ENCODE data around the gene ZNF410. TPM values are rescaled to one million over a fixed set of nuclear protein-coding genes. Genes with fewer than 3 reads are reported as not detected.

ZNF410 gene
- total RNA-seq, 1 experiment from 2014 or later: 46.8 TPM

DNA sequence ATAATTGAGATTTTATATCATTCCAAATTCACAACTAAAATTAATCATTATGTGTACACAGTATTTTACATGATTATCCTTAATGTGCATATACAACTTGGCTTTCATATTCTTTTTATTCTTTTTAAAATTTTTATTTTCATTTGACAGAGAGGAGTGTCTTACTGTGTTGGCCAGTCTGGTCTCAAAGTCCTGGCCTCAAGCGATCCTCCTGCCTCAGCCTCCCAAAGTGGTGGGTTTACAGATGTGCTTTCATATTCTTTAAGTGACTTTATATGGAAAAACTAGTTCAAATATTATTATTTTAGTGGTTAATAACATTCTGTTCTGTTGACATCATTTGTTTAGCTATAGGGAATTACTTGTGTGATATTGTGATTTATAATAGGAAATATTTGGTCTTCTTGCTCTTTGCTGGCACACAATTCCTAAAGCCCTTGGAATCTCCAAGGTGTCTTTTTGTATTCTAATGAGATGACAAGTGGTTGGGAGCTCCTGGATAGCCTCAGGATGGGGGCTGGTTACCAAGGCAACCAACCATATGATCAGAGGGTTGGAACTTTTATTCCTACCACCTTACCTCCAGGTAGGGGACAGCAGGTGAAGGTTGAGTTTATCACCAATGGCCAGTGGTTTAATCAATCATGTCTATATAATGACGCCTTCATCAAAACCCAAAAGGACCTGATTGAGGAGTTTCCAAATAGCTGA, 16.0 kb upstream of the ZNF410 start:
- Histone ChIP-seq H3F3A (ENCODE audit: low read length, unreplicated experiment) (no peaks in the 10 kb centered on the region), H4K20me1 (ENCODE audit: low read length) (no peaks in the 10 kb centered on the region), H3K27me3 (ENCODE audit: low read length) (no peaks in the 10 kb centered on the region), H2AFZ (ENCODE audit: low read length) (no peak overlapping the region), H3K36me3 (ENCODE audit: low read depth, low read length) (no peaks in the 10 kb centered on the region), H3K27ac (ENCODE audit: low read length) (no peak overlapping the region), H3K9me2 (replicated peaks; ENCODE audit: low read length) (no peaks in the 10 kb centered on the region), H3K9me3 (ENCODE audit: low read length) (no peaks in the 10 kb centered on the region), H3K4me1 (ENCODE audit: insufficient read depth, low read length) (peaks cover 13% of the 10 kb centered on the region; the same call in 1 of the 2 replicates), H3K4me2 (ENCODE audit: low read length) (no peak overlapping the region), H3K9ac (ENCODE audit: low read length) (no peak overlapping the region), H3K79me2 (ENCODE audit: low read length) (no peaks in the 10 kb centered on the region), H3K4me3 (ENCODE audit: low read length) (no peak overlapping the region)
- DNase-seq (no peak), ATAC-seq (no peak)
- ChIA-PET POLR2A (ENCODE audit: unreplicated experiment) (no interaction called here), CTCF (no interaction called here)
- no peak for TF ChIP-seq EZH2phosphoT487 (IDR thresholded peaks at IDR 0.05; ENCODE audit: borderline replicate concordance, low read length)
- TF ChIP-seq CTCF (conservative IDR thresholded peaks at IDR 0.05; ENCODE audit: low read depth, low read length): no peak
- no peak for TF ChIP-seq EZH2 (IDR thresholded peaks at IDR 0.05; ENCODE audit: low read length, unreplicated experiment)
- intact Hi-C loops (cut with micrococcal nuclease): no loop called here
- BruUV-seq (replicated peaks): no TSS peak

- BruUV-seq (replicated peaks): no TSS peak
- peaks cover 13% of the 10 kb centered on the region; the same call in 1 of the 2 replicates for H3K4me1 ChIP-seq (ENCODE audit: insufficient read depth, low read length)
- H3K27me3 ChIP-seq (ENCODE audit: low read length): no peaks in the 10 kb centered on the region
- H3K27ac ChIP-seq (ENCODE audit: low read length): peak overlapping the region; percentile 29; the same call in 1 of the 2 replicates
- H3K4me3 ChIP-seq (ENCODE audit: low read length): no peak overlapping the region
- no peaks in the 10 kb centered on the region for H3K79me2 ChIP-seq (ENCODE audit: low read length)
- no peak overlapping the region for H2AFZ ChIP-seq (ENCODE audit: low read length)
- ATAC-seq (peak; percentile 98), DNase-seq (peak; percentile 45)
- H3K9me3 ChIP-seq (ENCODE audit: low read length): no peaks in the 10 kb centered on the region
- TF ChIP-seq CTCF (conservative IDR thresholded peaks at IDR 0.05; ENCODE audit: low read depth, low read length): no peak
- no peak for TF ChIP-seq EZH2phosphoT487 (IDR thresholded peaks at IDR 0.05; ENCODE audit: borderline replicate concordance, low read length)
- TF ChIP-seq EZH2 (IDR thresholded peaks at IDR 0.05; ENCODE audit: low read length, unreplicated experiment): no peak
- H3K9me2 ChIP-seq (replicated peaks; ENCODE audit: low read length): no peaks in the 10 kb centered on the region
- intact Hi-C loops (cut with micrococcal nuclease): no loop called here
- H3K36me3 ChIP-seq (ENCODE audit: low read depth, low read length): no peaks in the 10 kb centered on the region
- ChIA-PET CTCF (no interaction called here), POLR2A (ENCODE audit: unreplicated experiment) (interaction anchor here (0.6 kb wide), 1 partner anchor 27 kb away, joined by 11 read pairs; no protein-coding TSS in a partner anchor)
- no peaks in the 10 kb centered on the region for H3F3A ChIP-seq (ENCODE audit: low read length, unreplicated experiment)
- H3K9ac ChIP-seq (ENCODE audit: low read length): no peak overlapping the region
- H3K4me2 ChIP-seq (ENCODE audit: low read length): no peak overlapping the region
- H4K20me1 ChIP-seq (ENCODE audit: low read length): no peaks in the 10 kb centered on the region
Measured at GRCh38 chr14:73873660-73874059, 13.0 kb upstream of the ZNF410 start.

DNA sequence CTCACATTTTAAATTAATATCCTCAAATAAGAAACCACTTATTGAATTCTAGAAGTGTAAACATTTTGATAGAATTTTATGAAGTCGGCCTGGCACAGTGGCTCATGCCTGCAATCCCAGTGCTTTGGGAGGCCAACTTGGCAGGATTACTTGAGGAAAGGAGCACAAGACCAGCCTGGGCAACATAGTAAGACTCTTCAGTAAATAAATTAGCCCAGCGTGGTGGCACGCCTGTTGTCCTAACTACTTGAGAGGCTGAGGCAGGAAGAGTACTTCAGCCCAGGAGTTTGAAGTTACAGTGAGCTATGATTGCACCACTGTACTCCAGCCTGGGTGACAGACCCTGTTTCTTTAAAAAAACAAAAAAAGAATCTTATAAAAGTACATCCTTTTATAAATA, 8.9 kb upstream of the ZNF410 start:
- H3K9me2 ChIP-seq (replicated peaks; ENCODE audit: low read length): no peaks in the 10 kb centered on the region
- POLR2A ChIA-PET (ENCODE audit: unreplicated experiment): no interaction called here
- H3K27ac ChIP-seq (ENCODE audit: low read length): no peak overlapping the region
- no peak overlapping the region for H2AFZ ChIP-seq (ENCODE audit: low read length)
- no peaks in the 10 kb centered on the region for H3K9me3 ChIP-seq (ENCODE audit: low read length)
- no peak overlapping the region for H3K4me2 ChIP-seq (ENCODE audit: low read length)
- no peak overlapping the region for H3K4me3 ChIP-seq (ENCODE audit: low read length)
- no peaks in the 10 kb centered on the region for H3F3A ChIP-seq (ENCODE audit: low read length, unreplicated experiment)
- ATAC-seq: no peak
- H3K4me1 ChIP-seq (ENCODE audit: insufficient read depth, low read length): peaks cover 13% of the 10 kb centered on the region; the same call in 1 of the 2 replicates
- no peaks in the 10 kb centered on the region for H3K27me3 ChIP-seq (ENCODE audit: low read length)
- no peaks in the 10 kb centered on the region for H3K79me2 ChIP-seq (ENCODE audit: low read length)
- intact Hi-C loops (cut with micrococcal nuclease): no loop called here
- CTCF ChIA-PET: no interaction called here
- TF ChIP-seq CTCF (conservative IDR thresholded peaks at IDR 0.05; ENCODE audit: low read depth, low read length) (no peak), EZH2 (IDR thresholded peaks at IDR 0.05; ENCODE audit: low read length, unreplicated experiment) (no peak), EZH2phosphoT487 (IDR thresholded peaks at IDR 0.05; ENCODE audit: borderline replicate concordance, low read length) (no peak)
- H3K36me3 ChIP-seq (ENCODE audit: low read depth, low read length): no peaks in the 10 kb centered on the region
- no peak for DNase-seq
- BruUV-seq (replicated peaks): no TSS peak
- no peak overlapping the region for H3K9ac ChIP-seq (ENCODE audit: low read length)
- H4K20me1 ChIP-seq (ENCODE audit: low read length): no peaks in the 10 kb centered on the region

Measured in PC-3 (cell line).